Jurkat, Clone E6-1 (cell line): ENCODE measurements around the gene KRT81.
"Not testable (repeated sequence)": the region's sequence is repeated elsewhere in the genome, so short reads cannot be mapped to it uniquely, and the experiment has no call there.

Source experiments
- DNase-seq: peaks from one replicate; pipeline ENCODE4 v3.0.0-alpha.2; 2011; ENCODE audit warnings: low read depth, low spot score
- H3K4me3 ChIP-seq: 2 replicates; pipeline ENCODE4 v1.5.1; 2011; ENCODE audit warnings: mild to moderate bottlenecking, low read length, control low read depth, moderate library complexity

The KRT81 gene

DNA sequence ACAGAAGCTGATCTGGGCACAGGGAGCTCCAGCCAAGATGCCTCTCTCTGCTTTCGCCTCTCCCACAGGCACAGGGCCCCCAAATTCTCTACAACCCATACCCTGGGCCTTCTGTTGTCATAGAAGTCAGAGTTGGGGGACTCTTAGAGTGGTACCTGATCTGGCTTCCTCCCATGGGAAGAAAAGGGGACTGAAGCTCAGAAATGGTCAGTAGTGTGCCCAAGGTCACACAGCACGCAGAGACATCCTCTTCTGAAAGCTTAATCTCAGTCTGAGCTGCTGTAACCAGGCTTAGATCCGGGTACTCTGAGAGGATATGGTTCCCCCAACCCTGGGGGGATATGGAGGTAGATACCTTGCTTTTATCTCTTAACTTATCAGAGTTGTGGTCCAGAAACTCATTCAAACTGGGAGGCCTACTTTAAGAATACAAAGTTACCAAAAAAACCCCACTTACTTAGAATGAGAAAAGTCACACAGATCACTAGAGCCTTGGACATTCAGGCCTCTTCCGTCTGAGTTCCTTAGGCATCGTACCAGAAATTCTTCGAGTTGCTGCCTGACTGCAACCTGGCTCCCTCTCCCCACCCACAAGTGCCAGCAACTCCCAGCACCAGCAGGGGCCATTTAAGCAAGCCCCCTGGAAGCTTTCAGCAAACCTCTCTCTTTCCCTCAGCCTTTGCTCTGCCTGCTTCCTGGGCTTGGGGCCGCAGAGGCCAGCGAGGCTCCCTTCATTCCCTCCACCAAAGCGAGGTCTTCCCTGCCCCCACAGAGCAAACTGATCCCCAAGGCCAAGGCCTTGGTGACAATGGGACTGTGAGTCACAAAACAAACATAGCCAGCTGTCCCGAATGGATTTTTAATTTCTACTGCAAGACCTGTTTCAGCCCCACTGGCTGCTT, 44.4 kb downstream of the KRT81 start:
- no peak overlapping the region for H3K4me3 ChIP-seq
- DNase-seq, result no peak

DNA sequence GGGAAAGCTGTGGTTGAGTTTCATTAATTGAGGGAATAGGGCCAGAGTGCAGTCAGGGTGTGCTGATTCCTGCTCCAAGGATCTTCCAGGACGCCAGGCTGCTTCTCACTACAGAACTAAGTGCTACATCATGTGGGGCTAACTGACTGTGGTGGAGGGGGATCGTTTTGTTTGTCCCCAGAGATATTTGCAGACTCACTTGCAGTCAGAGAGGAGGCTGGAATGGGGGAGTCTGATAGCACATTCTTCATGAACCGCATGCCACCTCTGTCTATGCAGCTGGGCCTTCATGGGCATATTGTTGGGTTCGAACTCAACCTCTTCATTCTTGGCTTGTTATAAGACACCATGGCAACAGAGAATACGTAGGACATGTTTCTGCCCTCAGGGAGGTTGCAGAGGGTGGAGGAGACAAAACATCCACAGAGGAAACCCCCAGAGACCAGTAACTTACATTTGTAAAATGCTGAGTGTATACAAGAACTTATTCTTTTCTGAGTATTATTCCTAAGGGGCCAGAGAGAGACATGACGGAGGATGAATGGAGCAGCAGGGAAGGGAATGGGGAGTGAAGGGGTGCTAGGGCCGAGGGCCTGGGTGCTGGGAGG, 45.3 kb downstream of the KRT81 start:
- no peak for DNase-seq
- no peak overlapping the region for H3K4me3 ChIP-seq

DNA sequence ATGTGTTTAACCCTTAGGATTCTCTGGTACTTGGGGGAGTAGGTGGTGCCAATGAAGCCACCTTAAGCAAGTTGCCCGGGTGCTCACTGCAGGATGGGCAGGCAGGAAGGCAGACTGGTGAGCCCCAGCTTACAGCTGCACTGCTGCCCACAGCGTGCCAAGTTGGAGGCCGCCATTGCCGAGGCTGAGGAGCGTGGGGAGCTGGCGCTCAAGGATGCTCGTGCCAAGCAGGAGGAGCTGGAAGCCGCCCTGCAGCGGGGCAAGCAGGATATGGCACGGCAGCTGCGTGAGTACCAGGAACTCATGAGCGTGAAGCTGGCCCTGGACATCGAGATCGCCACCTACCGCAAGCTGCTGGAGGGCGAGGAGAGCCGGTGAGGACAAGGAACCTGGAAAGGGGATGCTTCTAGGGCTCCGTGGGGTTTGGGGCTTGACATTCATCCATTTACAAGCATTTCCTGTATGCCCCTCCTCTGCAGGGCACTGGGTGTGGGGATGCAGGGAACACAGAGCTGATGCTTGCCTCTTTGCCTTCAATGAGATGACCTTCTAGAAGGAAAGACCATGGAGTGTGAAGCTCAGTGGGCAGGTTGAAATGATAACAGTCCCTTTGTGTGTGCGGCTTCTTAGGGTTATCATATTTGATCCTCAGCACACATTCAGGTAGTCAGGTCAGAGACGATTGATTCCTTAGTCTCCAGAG, 45.9 kb downstream of the KRT81 start:
- no peak for DNase-seq

DNA sequence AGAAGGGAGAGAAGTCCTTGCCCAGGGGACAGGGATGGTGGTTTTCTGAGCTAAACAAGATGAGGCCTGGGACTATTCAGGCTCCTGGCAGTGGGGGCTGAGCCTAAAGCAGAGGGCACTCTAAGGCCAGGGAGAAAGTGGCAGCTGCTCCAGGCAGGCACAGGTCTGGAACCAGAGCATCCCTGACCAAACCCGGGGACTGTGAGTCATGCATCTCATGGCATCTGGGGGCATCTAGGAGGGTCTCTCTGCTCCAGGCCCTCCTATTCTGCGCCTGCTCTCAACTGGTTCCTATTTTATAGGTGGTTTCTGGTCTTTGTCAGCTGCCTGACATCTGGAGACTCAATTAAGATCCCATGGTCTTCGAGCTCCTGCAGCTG, 46.7 kb downstream of the KRT81 start:
- no peak for DNase-seq
- no peak overlapping the region for H3K4me3 ChIP-seq

More for the DNA sequence above, 45.9 kb downstream of the KRT81 start:
- H3K4me3 ChIP-seq, result no peak overlapping the region

DNA sequence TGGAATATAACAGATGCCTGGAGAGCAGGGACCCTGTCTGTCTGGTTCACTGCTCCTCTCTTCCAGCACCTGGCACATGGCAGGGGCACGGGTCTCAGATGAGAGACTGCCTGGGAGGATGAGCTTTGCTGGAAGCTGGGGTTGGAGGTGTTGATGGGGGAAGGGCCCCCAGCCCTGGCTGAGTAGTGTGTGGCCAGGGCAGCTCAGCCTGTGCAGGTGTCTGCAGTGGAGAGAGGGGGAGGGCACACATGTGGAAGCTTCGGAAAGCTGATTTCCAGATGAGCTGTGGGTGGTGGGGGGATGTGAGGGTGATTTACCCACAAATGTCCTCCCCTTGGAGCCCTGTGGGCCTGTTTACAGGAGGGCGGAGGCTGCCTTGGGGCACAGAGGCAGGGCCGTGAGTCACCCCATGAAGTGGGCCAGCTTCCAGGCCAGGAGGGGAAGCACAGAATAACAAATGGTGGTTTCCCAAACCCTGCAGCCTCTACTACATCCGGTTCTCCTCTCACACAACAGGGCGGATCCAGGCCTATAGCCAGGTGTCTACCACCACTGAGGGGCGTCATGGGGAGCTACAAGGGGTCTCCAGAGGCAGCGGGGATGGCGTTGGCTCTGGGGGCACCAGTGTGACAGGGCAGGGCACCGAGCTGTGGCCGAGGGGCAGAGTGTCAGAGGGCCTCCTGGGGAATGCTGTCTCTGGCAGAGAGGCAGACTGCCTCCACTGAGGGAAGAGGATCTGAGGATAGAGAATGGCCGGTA, 47.3 kb downstream of the KRT81 start:
- H3K4me3 ChIP-seq, result no peak overlapping the region
- DNase-seq, result no peak

DNA sequence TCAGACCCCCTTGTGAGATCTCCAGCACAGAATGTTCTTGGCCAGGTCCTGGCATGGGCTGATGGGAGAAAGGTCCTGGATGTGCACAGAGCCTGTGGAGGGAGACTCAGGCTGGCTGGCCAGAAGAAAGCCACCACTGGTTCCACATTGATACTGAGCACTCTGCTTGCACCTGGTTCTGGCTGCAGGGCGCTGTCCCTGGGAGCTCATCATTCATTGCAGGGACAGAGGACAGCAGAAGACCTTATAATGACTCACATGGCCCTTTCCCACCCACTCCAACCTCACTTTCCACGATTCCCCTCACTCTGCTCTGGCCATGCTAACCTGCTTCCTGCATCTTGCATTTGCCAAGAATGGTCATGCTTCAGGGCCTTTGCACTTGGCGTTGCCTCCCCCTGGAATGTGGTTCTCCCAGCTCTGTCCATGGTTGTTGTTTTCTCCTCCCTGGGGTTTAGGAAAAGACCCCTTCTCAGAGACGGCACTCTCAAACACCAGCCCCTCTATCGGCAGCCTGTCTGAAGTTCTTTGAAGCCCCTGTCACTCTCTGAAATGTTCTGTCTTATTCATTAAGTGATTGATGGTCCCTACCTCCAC, 48.0 kb downstream of the KRT81 start:
- no peak overlapping the region for H3K4me3 ChIP-seq
- no peak for DNase-seq

- no peak for DNase-seq
- H3K4me3 ChIP-seq, result no peak overlapping the region
Observed at GRCh38 chr12:52242442-52243258, 48.7 kb downstream of the KRT81 start.

DNA sequence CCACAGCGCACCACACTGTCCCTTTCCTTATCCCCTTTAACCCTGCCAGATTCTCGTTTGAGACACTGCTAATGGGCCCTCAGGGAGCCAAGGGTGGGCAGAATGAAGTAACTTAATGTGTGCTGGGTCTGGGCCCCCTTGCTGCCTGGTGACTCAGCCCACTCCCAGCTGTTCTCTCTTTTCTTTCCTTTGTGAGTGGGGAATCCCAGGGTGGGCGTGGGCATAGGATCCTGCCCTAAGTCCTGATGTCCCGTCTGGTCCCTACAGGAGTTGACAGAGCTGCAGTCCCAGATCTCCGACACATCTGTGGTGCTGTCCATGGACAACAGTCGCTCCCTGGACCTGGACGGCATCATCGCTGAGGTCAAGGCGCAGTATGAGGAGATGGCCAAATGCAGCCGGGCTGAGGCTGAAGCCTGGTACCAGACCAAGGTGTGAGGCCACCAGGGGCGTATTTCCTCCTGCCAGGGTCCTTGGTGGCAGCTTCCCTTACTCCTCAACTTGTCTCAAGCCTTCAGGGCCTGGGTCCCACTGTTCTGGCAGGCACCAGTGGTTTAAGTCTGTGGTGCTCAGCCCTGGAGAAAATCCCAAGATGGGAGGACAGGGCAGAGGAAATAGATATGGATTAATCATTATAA, 50.0 kb downstream of the KRT81 start:
- no peak overlapping the region for H3K4me3 ChIP-seq
- no peak for DNase-seq

GRCh38 chr12:52240247-52240646, 51.1 kb downstream of the KRT81 start:
- DNase-seq, H3K4me3 ChIP-seq: not testable (repeated sequence)

GRCh38 chr12:52239767-52240166, 51.6 kb downstream of the KRT81 start:
- H3K4me3 ChIP-seq, result no peak overlapping the region
- DNase-seq, result no peak

DNA sequence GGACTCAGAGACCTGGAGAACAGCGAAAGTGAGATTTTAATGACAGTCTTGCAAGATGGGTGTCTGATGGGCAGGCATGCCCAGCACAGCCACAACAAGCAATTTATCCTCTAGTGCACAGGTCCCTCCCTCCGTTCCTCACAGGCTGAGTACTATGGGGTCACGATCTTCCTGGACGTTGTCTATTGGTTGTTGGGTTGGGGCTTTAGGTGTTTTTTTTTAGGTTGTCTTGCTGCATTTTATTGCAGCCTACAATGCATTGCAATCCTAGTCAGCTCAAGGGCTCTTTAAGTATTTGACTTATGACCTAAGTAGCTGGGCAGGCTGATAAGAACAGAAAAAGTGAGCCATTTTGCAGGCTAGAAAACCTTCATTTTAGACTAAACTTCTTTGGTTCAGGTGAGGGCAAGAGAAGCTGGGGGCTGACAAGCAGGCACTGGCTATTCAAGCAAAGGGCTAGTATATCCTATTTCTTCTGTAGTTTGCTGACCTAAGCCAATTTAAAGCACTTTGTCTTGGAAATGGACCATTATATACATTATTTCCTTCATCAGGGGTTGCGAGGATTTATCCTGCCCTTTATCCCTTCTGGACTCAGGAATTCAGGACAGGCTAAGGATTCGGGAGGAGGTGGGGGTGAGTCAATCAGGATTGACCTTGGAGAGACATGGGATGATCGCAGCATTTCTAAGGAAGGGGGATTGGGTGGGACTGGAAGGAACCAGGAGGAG, 52.3 kb downstream of the KRT81 start:
- H3K4me3 ChIP-seq, result no peak overlapping the region
- no peak for DNase-seq

GRCh38 chr12:52238207-52238840, 53.0 kb downstream of the KRT81 start:
- no peak overlapping the region for H3K4me3 ChIP-seq
- no peak for DNase-seq

DNA sequence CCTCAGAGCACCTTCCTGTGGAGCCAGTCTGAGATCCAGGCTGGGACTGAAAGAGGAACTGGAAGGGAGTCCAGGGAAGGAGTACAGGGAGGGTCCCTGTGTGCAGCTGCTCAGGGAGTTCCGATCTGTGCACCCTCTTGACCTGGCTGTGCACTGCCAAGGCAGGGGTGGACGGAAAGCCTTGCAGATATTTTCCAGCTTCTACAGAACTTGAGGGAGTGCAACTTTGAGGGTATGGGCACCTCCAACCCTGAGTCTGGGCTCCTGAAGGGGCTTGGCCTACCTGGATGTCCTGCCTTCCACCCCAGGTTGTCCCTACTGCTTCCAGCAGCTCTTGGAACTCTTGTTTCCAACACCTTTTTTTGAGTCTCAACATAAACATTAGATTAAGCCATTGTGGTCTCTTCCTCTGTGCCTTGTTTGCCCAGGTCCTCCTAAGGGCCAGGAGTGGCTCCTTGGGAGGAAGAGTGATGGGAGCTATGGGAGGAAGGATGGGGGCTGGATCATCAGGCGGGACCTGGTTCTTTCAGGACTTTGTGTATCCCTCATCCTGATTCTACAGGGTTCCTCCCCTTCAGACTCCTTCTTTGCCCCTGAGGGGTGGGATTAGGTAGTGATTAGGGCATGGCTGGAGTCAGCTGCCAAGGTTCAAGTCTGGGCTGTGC, 54.8 kb downstream of the KRT81 start:
- DNase-seq, result no peak
- no peak overlapping the region for H3K4me3 ChIP-seq
